ACHN (cell line): Measurements from ENCODE around the gene EGFR.
A peak's percentile ranks its signal among the peaks of the same experiment; 100 is the strongest.

ENCODE experiments used
- DNase-seq: peaks from one replicate; pipeline ENCODE4 v3.0.0-alpha.2; 2015
- in situ Hi-C: cut with HindIII; loops from 2 replicates; pipeline ENCODE4 v1.10.0; 2017; ENCODE audit warnings: low sequenced_read_pairs, low pct_ligation_motif_present, low pct_unique_long_range_greater_than_20kb

The EGFR gene

DNA sequence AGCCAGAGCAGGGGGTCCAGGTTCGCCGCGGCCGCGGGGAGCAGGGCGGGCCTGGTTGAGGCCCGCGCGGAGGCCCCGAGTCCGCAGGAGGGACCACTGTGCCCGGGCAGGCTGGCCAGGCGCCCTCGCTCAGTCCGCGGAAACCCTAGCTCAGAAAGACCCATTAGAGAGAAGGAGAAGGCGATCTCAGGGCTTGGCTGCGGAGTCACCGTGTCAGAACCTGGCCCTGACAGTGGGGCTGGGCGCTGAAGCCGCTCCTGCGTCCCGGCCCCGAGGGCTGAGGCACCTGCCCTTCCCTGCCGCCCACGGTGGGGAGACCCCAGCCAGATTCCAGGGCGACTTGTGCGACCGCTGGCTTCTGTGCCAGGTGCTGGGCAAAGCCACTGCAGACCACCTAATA is 14.2 kb upstream of the EGFR start:
- in situ Hi-C loops = no loop called here

DNA sequence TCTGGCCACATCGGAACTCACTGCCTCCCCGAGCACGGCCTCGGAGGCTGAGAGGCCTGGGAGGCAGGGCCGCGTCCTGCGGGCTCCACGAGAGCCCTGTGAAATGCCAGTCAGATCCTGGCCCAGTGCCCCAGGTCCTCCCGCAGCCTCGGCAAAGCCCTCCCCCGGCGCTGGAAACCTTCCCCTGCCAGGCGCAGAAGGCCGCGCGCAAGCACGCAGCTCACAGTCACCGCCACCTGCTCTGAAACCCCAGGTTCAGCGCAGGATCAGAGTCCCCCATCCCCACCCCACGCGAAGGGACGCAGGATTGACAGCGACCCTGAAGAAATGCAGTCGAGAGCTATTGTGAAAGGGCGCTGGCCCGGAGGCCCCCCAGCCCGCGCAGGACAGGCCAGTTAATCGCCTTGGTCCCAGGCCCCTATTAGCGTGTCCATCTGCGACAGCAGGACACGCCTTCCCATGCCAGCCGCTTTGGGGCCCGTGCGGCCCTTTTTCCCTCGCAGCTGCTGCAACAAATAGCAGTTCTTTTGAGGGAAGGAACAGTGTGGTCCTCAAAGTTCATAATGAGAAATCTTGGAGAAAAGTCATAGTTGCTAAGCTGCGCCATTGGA is 13.5 kb upstream of the EGFR start:
- in situ Hi-C loops = no loop called here
- no peak for DNase-seq

More for the DNA sequence above, 14.2 kb upstream of the EGFR start:
- no peak for DNase-seq

DNA sequence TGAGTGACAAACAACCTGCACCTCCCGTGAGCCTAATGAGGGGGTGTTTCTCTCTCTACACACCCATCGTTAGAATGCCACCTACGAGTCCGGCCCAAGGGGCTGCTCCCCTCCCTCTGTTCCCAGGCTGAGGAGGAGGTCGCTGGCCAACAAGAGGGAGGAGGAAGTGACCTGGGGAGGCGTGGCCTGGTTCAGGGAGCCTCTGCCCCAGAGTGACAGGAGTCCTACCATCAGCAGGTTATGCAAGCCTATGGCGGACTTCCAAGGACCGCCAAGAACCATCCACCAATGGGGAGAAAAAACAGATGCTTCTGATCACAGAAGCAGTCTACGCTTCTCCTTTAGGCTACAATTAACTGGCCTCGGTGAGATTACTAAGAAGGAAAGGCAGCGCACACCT is 12.3 kb upstream of the EGFR start:
- DNase-seq = no peak
- in situ Hi-C loops = no loop called here

DNA sequence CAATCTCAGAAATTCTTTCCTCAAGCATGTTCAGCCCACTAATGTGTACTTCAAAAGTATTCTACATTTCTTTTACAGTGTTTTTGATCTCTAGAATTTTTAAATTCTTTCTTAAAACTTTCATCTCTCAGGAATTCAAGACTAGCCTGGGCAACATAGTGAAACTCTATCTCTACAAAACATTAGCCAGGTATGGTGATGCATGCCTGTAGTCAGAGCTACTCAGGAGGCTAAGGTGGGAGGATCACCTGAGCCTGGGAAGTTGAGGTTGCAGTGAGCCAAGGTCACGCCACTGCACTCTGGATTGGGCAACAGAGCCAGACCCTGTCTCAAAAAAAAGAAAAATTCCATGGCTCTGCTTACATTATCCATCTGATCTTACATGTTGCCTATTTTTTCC is 5.0 kb upstream of the EGFR start:
- DNase-seq = no peak
- in situ Hi-C loops = no loop called here

DNA sequence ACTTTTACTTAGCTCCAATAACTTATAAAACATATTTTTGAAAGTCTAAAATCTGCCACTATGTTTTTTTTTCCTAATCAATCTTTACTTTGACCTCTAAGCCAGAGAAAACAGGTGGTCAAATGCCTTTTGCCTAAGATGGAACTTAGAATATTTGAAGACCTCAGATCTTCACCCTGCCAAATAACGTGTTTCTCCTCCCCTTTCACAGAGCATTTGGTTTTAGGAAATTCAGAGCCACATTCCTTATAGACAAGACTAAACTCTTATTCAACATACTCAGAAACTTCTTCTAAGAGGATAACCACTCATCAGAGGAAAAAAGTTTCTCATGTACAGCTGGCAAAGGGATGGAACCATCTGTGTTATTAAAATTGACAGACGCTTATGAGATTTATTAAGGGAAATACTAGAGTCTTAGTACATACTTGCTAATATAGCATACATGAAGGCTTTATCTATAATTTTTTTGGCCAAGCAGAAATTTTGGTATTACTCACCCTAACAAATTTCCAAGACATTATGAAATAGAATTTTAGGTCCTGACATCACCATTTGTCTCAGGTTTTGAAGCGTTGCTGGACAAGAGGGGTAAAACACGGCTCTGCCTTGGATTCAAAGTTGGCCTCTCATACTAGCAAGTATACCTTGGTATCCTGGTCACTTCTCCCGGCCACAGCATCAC is 2.6 kb upstream of the EGFR start:
- no peak for DNase-seq
- in situ Hi-C loops = no loop called here

DNA sequence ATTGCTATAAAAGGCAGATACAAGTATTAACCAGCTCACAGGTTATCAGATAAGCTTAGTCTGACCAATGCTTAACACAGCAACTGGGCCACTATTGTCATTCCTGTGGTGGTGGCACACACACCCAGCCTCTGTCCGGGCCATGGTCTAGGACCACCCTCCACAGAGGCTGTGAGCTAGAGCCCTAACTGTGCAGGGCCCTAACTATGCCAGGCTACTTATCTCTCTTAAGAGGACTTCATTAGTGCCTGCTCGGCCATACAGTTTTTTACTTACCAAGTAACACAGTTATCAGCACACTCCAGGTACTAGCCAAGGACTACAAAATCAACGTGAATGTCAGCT is 2.1 kb upstream of the EGFR start:
- DNase-seq = no peak
- in situ Hi-C loops = no loop called here

DNA sequence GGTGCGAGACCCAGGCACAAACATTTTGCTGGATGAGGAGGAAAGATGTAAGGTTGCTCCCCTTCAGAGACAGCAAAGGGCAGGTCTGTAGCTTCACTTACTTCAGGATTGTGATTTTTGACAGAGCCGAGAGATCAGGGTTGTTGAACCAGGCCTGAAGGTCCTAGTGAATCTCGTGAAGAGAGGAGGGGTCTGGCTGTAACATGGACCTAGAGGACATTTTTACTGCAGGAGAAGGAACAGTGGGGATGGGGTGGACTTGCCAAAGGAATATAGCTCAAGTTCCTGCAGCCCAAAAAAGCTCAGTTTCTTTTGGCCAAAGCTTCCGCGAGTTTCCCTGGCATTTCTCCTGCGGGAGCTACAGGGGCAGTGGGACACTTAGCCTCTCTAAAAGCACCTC is 976 bp upstream of the EGFR start:
- in situ Hi-C loops = no loop called here
- no peak for DNase-seq

DNA sequence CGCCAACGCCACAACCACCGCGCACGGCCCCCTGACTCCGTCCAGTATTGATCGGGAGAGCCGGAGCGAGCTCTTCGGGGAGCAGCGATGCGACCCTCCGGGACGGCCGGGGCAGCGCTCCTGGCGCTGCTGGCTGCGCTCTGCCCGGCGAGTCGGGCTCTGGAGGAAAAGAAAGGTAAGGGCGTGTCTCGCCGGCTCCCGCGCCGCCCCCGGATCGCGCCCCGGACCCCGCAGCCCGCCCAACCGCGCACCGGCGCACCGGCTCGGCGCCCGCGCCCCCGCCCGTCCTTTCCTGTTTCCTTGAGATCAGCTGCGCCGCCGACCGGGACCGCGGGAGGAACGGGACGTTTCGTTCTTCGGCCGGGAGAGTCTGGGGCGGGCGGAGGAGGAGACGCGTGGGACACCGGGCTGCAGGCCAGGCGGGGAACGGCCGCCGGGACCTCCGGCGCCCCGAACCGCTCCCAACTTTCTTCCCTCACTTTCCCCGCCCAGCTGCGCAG is 424 bp downstream of the EGFR start:
- peak; percentile 58 for DNase-seq
- in situ Hi-C loops = no loop called here

DNA sequence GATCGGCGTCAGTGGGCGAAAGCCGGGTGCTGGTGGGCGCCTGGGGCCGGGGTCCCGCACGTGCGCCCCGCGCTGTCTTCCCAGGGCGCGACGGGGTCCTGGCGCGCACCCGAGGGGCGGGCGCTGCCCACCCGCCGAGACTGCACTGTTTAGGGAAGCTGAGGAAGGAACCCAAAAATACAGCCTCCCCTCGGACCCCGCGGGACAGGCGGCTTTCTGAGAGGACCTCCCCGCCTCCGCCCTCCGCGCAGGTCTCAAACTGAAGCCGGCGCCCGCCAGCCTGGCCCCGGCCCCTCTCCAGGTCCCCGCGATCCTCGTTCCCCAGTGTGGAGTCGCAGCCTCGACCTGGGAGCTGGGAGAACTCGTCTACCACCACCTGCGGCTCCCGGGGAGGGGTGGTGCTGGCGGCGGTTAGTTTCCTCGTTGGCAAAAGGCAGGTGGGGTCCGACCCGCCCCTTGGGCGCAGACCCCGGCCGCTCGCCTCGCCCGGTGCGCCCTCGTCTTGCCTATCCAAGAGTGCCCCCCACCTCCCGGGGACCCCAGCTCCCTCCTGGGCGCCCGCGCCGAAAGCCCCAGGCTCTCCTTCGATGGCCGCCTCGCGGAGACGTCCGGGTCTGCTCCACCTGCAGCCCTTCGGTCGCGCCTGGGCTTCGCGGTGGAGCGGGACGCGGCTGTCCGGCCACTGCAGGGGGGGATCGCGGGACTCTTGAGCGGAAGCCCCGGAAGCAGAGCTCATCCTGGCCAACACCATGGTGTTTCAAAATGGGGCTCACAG is 1.1 kb downstream of the EGFR start:
- DNase-seq = peak; percentile 56
- in situ Hi-C loops = no loop called here

DNA sequence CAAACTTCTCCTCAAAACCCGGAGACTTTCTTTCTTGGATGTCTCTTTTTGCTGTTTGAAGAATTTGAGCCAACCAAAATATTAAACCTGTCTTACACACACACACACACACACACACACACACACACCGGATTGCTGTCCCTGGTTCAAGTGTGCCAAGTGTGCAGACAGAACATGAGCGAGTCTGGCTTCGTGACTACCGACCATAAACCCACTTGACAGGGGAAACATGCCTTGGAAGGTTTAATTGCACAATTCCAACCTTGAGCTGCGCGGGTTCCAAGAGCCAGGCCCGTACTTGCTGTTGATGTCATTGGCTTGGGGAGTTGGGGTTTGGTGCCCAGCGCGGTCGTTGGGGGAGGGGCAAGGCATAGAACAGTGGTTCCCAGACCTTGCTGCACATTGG is 1.7 kb downstream of the EGFR start:
- in situ Hi-C loops = no loop called here
- peak; percentile 41 for DNase-seq

DNA sequence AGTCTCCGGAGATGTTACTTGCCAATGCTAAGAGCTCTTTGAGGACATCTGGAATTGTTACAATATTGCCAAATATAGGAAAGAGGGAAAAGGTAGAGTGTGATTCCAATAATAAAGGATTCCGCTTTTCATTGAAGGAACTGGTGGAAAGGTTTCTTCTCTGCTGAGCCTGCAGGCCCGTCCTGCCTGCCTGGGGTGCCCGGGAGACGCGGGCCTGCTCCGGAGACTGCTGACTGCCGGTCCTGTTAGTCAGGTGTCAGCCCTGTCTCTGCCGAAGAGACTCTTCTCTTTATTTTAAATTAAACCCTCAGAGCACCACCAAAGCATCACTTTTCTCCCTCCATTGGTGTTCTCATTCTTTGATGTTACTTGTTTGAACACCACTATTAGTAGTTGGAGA is 2.2 kb downstream of the EGFR start:
- DNase-seq = no peak
- in situ Hi-C loops = no loop called here

DNA sequence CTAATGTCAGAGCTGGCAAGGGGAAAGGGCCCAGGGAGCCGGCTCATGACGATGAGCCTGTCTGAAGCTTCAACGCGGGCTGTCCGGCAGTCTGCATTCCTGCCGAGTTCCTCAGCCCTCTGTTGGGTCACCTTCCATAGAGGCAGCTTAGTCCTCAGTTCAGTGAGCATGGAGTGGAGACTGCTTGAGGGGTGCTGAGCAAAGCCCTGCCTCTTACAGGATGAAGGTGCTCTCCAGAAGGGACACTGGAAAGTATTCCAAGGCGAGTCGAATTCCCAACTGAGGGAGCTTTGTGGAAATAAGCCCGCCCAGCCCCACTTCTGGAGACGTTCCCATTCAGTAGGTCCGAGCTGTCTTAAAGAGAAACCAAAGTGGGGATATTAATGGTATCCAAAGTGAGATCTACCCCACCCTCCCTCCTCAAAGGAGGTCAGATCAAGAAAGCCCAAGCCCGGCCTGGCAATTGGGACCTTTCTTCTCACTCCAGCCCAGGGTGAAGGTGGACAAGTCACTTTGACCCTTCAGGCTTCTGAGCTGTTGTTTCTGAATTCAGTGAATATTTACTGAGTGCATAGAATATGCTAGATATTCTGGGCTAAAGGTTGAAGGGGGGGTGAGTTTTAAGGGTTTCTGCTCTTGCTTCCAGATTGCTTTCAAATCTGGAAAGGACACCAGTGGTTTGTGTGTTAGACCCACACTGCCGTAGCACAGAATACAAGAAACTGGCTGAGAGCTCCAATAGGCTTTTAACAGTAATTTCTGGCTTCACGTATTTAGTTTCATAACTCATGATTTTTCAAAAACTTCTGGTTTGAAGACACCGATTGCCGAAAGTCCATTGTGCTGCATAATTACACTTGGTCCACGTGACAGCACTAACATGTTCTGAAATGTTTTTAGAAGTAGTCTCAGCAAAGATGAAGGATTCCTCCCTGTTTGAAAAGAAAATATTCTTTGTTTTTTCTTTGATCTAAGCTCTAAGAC is 3.5 kb downstream of the EGFR start:
- in situ Hi-C loops = no loop called here
- no peak for DNase-seq

DNA sequence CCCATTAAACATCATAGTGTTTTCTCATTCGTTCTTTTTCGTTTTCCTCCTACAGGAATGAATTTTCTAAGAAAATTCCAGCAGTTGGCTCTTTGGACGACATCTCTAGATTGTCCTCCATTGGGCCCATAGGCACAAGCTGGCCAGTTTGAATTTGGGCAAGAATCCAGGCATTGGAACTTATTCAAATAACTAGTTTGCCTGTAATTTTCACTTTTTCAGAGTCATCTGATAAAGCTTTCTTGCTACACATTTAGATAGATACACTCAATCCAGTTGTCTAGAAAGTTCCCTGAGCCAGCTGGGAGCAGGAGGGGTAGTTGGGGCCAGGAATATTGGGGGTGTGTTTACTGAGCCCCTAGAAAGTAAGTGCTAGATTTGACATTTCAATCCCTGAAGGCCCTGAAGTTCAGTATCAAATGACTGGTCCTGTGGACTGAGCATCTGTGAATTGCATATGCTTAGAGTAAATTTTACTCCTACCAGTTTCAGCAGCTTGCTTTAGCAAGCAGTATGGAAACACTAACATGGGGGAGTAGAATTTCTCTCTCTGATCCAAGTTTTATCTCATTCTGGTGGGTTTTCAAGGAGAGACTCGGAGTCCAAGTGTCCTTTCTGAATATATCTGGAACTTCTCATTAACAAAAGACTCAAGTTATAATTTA is 5.2 kb downstream of the EGFR start:
- DNase-seq = no peak
- in situ Hi-C loops = no loop called here

DNA sequence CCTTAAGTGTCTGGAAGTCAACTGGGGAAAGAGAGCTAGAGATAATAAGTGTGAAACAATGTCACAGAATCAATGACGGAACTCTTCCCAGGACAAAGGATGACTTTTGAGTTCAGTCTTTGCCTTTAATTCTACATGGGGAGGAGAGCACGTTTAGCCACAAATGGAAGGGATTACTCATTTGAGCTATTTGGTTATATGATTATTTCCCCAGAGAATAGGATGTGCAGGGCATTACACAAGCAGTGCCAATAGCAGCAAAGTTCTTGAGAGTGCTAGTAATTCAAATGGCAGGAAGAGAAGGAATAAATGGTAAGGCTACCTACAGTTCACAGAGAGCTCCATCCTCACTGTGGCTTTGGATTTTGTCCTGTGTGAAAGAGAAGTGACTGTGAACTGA is 6.0 kb downstream of the EGFR start:
- no peak for DNase-seq
- in situ Hi-C loops = no loop called here

DNA sequence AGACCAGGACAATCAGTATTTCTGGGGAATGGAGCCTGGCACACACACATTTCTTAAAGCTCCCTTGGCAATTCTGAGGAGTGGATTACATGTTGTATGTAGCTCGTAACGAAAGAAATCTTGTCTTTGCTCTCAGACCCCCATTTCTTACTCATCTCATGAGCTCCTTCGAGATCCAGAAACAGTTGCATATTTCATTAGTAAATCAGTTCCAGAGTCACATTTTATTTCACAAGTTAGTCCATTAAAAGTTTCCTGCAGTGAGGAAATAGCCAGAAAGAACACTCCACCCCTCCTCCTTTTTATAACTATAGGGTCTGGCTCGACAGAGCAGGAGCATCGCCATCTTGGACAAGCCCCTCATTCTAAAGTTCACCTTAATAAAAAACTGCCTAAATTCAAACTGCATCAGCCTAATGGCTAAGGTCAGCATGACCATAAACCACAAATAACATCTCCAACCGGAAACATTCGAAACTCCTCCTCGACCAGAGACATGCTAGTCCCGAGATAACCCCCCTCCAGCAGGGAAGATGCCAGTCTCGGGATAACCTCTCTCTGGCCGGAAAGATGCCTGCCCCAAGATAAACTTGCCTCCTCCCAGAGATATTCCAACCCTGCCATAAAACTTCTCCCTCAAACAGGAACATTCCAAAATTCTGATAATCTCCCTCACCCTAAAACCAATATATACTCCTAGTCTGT is 7.4 kb downstream of the EGFR start:
- no peak for DNase-seq
- in situ Hi-C loops = no loop called here

DNA sequence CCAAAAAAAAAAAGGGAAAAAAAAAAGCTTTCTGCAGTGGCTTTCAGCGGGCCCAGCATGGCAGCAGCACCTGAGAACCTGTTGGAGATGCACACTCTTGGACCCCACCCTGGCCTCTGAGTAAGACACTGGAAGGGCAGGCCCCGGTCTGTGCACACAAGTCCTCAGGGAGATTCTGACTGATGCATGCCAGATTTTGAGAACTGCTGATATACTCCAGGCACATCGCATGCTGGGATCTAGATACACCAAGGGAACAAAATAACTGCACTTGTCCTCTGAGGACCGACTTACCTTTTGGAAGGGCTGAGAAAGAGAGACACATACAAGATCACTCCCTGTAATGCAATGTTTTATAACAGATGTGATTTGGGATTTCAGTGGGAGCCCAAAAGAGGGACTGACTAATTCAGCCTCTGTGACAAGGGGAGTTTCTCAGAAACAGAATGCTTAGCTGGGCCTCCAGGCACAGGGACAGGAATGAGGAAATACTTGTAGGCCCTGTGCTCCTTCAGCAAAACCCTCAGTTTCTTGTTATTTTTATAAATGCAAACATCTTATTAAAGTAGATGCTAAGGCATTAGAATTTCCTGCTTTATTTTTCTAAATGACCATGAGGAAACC is 8.2 kb downstream of the EGFR start:
- in situ Hi-C loops = no loop called here
- DNase-seq = no peak

DNA sequence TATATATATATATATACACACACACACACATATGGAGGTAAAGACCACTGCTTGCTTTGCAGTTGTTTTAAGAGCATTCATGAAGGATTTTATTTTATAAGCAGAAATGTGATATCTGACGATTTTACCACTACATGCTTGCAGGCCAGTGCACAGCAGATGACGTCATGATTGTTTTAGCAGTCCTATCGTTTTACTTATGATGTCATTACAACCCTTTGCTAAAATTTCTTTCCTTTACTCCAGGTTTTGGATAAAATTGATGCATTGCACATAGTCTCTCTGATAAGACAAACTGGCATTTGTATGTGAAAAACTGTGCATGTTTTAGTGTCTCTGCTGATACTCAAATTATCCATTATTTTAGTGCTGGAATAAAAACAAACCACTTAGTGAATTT is 9.2 kb downstream of the EGFR start:
- DNase-seq = no peak
- in situ Hi-C loops = no loop called here
